DND-41 (cell line): Measurements from ENCODE around the gene RSPO3.

Experiments
- ATAC-seq: fragments of 200-7000 bp; cut with Tn5 transposase; 3 replicates; pipeline ENCODE4 v1.9.1; 2021; ENCODE audit warnings: low read depth; ENCODE audit not compliant: insufficient read depth
- DNase-seq: peaks from one replicate; pipeline ENCODE4 v3.0.0-alpha.2; 2020
- H2AFZ ChIP-seq: 2 replicates; pipeline ENCODE4 v1.6.0; 2012; ENCODE audit warnings: low read depth, low read length
- H3K27ac ChIP-seq: 2 replicates; pipeline ENCODE4 v1.5.1; 2012; ENCODE audit warnings: low read length, inconsistent platforms
- H3K27me3 ChIP-seq: fragments of 200-600 bp; sonication (generic); 2 replicates; pipeline ENCODE4 v1.6.0; 2012; ENCODE audit warnings: low read length, mild to moderate bottlenecking, inconsistent platforms; ENCODE audit not compliant: insufficient read depth, poor library complexity
- H3K36me3 ChIP-seq: 2 replicates; pipeline ENCODE4 v1.5.1; 2012; ENCODE audit warnings: low read length, inconsistent platforms; ENCODE audit not compliant: insufficient read depth
- H3K4me1 ChIP-seq: 2 replicates; pipeline ENCODE4 v1.5.1; 2012; ENCODE audit warnings: mild to moderate bottlenecking, low read length; ENCODE audit not compliant: insufficient read depth
- H3K4me2 ChIP-seq: 2 replicates; pipeline ENCODE4 v1.6.0; 2012; ENCODE audit warnings: mild to moderate bottlenecking, moderate library complexity, low read length, inconsistent platforms; ENCODE audit not compliant: insufficient read depth
- H3K4me3 ChIP-seq, 2 experiments: fragments of 200-600 bp in 1 of 2; shearing (Covaris generic) in 1 of 2; 2 replicates each; pipeline ENCODE4 v1.5.1; 2012 to 2016; ENCODE audit warnings: inconsistent platforms in 2 of 2, low read length in 2 of 2, mild to moderate bottlenecking in 2 of 2, low read depth in 1 of 2, moderate library complexity in 1 of 2
- H3K79me2 ChIP-seq: 2 replicates; pipeline ENCODE4 v1.6.0; 2012; ENCODE audit warnings: low read length, inconsistent platforms; ENCODE audit not compliant: insufficient read depth
- H3K9ac ChIP-seq: 2 replicates; pipeline ENCODE4 v1.6.0; 2012; ENCODE audit warnings: low read depth, mild to moderate bottlenecking, inconsistent platforms, low read length, moderate library complexity
- H3K9me3 ChIP-seq: 2 replicates; pipeline ENCODE4 v1.5.1; 2012; ENCODE audit warnings: low read length, moderate library complexity, mild to moderate bottlenecking, inconsistent platforms; ENCODE audit not compliant: insufficient read depth, severe bottlenecking
- H4K20me1 ChIP-seq: 2 replicates; pipeline ENCODE4 v1.6.0; 2012; ENCODE audit warnings: low read length; ENCODE audit not compliant: insufficient read depth
- CTCF ChIP-seq: IDR thresholded peaks from 2 replicates; pipeline ENCODE4 v1.5.1; 2012; ENCODE audit warnings: borderline replicate concordance, low read length, moderate library complexity, mild to moderate bottlenecking; ENCODE audit not compliant: poor library complexity, severe bottlenecking; ENCODE audit errors: extremely low read depth
- EZH2 ChIP-seq: IDR thresholded peaks from 3 replicates; pipeline ENCODE4 v1.6.1; 2012; ENCODE audit warnings: borderline replicate concordance, low read depth, mild to moderate bottlenecking, moderate library complexity, low read length, inconsistent platforms; ENCODE audit not compliant: severe bottlenecking

The RSPO3 gene

GRCh38 chr6:127162836-127163235, 44.4 kb downstream of the RSPO3 start:
- Histone ChIP-seq H3K4me3 (no peak overlapping the region), H3K79me2 (no peaks in the 10 kb centered on the region), H3K36me3 (no peaks in the 10 kb centered on the region), H3K27me3 (no peaks in the 10 kb centered on the region), H2AFZ (no peak overlapping the region), H4K20me1 (no peaks in the 10 kb centered on the region), H3K27ac (no peak overlapping the region), H3K4me2 (no peak overlapping the region), H3K4me1 (no peaks in the 10 kb centered on the region), H3K9ac (no peak overlapping the region), H3K9me3 (no peaks in the 10 kb centered on the region)
- DNase-seq (no peak), ATAC-seq (no peak)
- TF ChIP-seq EZH2, result no peak
- TF ChIP-seq CTCF, result no peak

GRCh38 chr6:127164036-127164435, 45.6 kb downstream of the RSPO3 start:
- Histone ChIP-seq H3K9ac (no peak overlapping the region), H3K4me2 (no peak overlapping the region), H3K4me1 (no peaks in the 10 kb centered on the region), H2AFZ (no peak overlapping the region), H3K27me3 (no peaks in the 10 kb centered on the region), H3K36me3 (no peaks in the 10 kb centered on the region), H3K79me2 (no peaks in the 10 kb centered on the region), H3K27ac (no peak overlapping the region), H4K20me1 (no peaks in the 10 kb centered on the region), H3K9me3 (no peaks in the 10 kb centered on the region), H3K4me3 (no peak overlapping the region)
- ATAC-seq (no peak), DNase-seq (no peak)
- no peak for TF ChIP-seq CTCF
- no peak for TF ChIP-seq EZH2

GRCh38 chr6:127164565-127164964, 46.1 kb downstream of the RSPO3 start:
- Histone ChIP-seq H3K4me3 (no peak overlapping the region), H4K20me1 (no peaks in the 10 kb centered on the region), H3K27me3 (no peaks in the 10 kb centered on the region), H3K9ac (no peak overlapping the region), H3K79me2 (no peaks in the 10 kb centered on the region), H3K27ac (no peak overlapping the region), H3K4me1 (no peaks in the 10 kb centered on the region), H3K36me3 (no peaks in the 10 kb centered on the region), H3K9me3 (no peaks in the 10 kb centered on the region), H2AFZ (no peak overlapping the region), H3K4me2 (no peak overlapping the region)
- ATAC-seq, result no peak
- no peak for DNase-seq
- TF ChIP-seq EZH2 (no peak), CTCF (no peak)
